Liver (tissue), 3 donors: ENCODE measurements around the gene CFAP53.

ENCODE experiments used
- FOXA1 ChIP-seq: IDR thresholded peaks from 2 replicates; pipeline ENCODE4 v1.6.1; 2016; ENCODE audit warnings: antibody characterized with exemption
- JUND ChIP-seq, 2 donors: IDR thresholded peaks; 2 replicates each; pipeline ENCODE4 v1.6.1; 2016; ENCODE audit warnings: antibody characterized with exemption in 2 of 2
- NR2F2 ChIP-seq: IDR thresholded peaks from 2 replicates; pipeline ENCODE4 v1.6.1; 2016; ENCODE audit warnings: antibody characterized with exemption
- RAD21 ChIP-seq, 2 donors: IDR thresholded peaks; 2 replicates each; pipeline ENCODE4 v1.6.1; 2016; ENCODE audit warnings: antibody characterized with exemption in 2 of 2, mild to moderate bottlenecking in 2 of 2
- SP1 ChIP-seq: IDR thresholded peaks from 2 replicates; pipeline ENCODE4 v1.6.1; 2018; ENCODE audit warnings: antibody characterized with exemption, mild to moderate bottlenecking
- TAF1 ChIP-seq: conservative IDR thresholded peaks from 2 replicates; pipeline ENCODE4 v1.6.1; 2016; ENCODE audit warnings: antibody characterized with exemption, mild to moderate bottlenecking
- YY1 ChIP-seq: IDR thresholded peaks from 2 replicates; pipeline ENCODE4 v1.6.1; 2016; ENCODE audit warnings: antibody characterized with exemption, mild to moderate bottlenecking
- TF ChIP-seq, protein P1 (sequence below): fragments of 150-350 bp; IDR thresholded peaks from 2 replicates; pipeline ENCODE4 v1.5.1; 2017; ENCODE audit warnings: improper control_type of control experiment, low read depth, low read length; ENCODE audit not compliant: missing input control
- TF ChIP-seq, protein P2 (sequence below): IDR thresholded peaks from 2 replicates; pipeline ENCODE4 v1.6.1; 2016; ENCODE audit warnings: antibody characterized with exemption
- TF ChIP-seq, protein P3 (sequence below): IDR thresholded peaks from 2 replicates; pipeline ENCODE4 v1.6.1; 2016; ENCODE audit warnings: antibody characterized with exemption
- donor health status: healthy.
- donor health status: healthy.

DNA sequence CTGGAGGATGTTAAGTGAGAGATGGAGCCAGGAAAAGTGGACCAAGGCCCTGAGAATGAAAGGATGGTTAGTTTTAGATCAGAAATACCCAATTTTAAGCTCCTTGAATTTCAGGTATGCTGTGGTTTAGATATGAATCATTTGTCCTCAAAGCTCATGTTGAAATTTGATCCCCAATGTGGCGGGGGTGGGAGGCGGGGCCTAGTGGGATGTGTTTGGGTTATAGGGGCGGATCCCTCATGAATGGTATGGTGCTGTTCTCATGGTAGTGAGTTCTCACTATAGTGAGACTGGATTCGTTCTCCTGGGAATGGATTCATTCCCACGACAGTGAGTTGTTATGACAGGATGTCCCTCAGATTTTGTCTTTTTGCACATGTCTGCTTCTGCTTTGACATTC, 82.7 kb downstream of the CFAP53 start:
- TF ChIP-seq JUND (IDR thresholded peaks at IDR 0.05): no peak
- no peak for TF ChIP-seq RAD21 (IDR thresholded peaks at IDR 0.05)
- TF ChIP-seq, protein P1, sequence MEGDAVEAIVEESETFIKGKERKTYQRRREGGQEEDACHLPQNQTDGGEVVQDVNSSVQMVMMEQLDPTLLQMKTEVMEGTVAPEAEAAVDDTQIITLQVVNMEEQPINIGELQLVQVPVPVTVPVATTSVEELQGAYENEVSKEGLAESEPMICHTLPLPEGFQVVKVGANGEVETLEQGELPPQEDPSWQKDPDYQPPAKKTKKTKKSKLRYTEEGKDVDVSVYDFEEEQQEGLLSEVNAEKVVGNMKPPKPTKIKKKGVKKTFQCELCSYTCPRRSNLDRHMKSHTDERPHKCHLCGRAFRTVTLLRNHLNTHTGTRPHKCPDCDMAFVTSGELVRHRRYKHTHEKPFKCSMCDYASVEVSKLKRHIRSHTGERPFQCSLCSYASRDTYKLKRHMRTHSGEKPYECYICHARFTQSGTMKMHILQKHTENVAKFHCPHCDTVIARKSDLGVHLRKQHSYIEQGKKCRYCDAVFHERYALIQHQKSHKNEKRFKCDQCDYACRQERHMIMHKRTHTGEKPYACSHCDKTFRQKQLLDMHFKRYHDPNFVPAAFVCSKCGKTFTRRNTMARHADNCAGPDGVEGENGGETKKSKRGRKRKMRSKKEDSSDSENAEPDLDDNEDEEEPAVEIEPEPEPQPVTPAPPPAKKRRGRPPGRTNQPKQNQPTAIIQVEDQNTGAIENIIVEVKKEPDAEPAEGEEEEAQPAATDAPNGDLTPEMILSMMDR: no peak
- TF ChIP-seq TAF1: no peak
- no peak for TF ChIP-seq FOXA1
- TF ChIP-seq, protein P2, sequence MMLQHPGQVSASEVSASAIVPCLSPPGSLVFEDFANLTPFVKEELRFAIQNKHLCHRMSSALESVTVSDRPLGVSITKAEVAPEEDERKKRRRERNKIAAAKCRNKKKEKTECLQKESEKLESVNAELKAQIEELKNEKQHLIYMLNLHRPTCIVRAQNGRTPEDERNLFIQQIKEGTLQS: no peak
- TF ChIP-seq NR2F2: no peak
- no peak for TF ChIP-seq SP1
- TF ChIP-seq, protein P3, sequence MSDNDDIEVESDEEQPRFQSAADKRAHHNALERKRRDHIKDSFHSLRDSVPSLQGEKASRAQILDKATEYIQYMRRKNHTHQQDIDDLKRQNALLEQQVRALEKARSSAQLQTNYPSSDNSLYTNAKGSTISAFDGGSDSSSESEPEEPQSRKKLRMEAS: no peak
- TF ChIP-seq YY1: no peak
